ENCODE results near the gene ERN2. TPM values are rescaled to one million over a fixed set of nuclear protein-coding genes. Genes with fewer than 3 reads are reported as not detected.

Gene ERN2
- total RNA-seq, 1 donor from 2014 or later: 1.8 TPM

DNA sequence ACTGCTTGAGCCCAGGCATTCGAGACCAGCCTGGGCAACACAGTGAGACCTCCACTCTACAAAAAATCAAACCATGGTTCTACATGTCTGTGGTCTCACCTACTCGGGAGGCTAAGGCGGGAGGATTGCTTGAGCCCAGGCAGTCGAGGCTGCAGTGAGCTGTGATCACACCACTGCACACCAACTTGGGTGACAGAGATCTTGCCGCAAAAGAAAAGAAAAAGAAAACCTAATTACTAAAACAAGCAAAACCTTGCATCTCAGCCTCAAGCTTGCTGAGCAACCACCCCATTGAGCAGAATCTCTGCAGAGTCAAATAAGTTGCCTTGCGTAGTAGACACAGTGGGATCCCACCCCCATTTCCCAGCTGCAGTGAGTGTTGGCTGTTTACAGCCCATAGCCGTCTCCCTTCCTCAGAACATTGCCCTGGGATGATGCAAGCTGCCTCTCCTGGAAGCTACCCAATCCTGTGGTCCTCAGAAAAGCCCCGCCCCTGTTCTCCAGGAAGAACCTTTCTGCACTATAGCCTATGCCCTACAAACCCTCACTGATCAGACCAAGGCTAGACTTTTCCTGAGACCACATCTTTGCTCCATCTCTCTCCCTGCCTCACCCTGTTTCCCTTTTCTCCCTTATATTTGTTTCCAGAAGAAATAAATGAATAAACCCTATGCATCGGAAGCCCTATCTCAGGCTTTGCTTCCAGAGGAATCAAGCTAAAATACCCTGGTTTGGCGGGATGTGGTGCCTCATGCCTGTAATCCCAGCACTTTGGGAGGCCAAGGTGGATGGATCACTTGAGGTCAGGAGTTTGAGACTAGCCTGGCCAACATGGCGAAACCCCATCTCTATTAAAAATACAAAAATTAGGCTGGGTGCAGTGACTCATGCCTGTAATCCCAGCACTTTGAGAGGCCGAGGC, 16.7 kb upstream of the ERN2 start:
- H2AFZ ChIP-seq (replicated peaks): peak overlapping the region; percentile 72
- Mint-ChIP-seq H3K36me3 (no peaks in the 10 kb centered on the region), H3K9me3 (no peaks in the 10 kb centered on the region), H3K27ac (no peak overlapping the region), H3K4me1 (peaks cover 4% of the 10 kb centered on the region), H3K27me3 (ENCODE audit: insufficient read depth, low read depth) (peaks cover 4% of the 10 kb centered on the region), H3K4me3 (no peak overlapping the region)
- H3K9ac ChIP-seq: no peak overlapping the region
- H3K36me3 ChIP-seq: no peaks in the 10 kb centered on the region
- no peaks in the 10 kb centered on the region for H4K20me1 ChIP-seq (ENCODE audit: low read depth)
- no peak overlapping the region for H3K4me2 ChIP-seq
- no peaks in the 10 kb centered on the region for H3F3A ChIP-seq (ENCODE audit: low read depth)
- no peaks in the 10 kb centered on the region for H3K4me1 ChIP-seq
- DNase-seq (ENCODE audit: low spot score): no peak
- H3K27ac ChIP-seq: no peak overlapping the region
- no peaks in the 10 kb centered on the region for H3K9me3 ChIP-seq (ENCODE audit: low read depth)
- H3K27me3 ChIP-seq: no peaks in the 10 kb centered on the region
- H3K4me3 ChIP-seq: no peak overlapping the region
- TF ChIP-seq EZH2phosphoT487 (IDR thresholded peaks at IDR 0.05) (no peak), EZH2 (IDR thresholded peaks at IDR 0.05) (no peak)
- TF ChIP-seq, protein P1, sequence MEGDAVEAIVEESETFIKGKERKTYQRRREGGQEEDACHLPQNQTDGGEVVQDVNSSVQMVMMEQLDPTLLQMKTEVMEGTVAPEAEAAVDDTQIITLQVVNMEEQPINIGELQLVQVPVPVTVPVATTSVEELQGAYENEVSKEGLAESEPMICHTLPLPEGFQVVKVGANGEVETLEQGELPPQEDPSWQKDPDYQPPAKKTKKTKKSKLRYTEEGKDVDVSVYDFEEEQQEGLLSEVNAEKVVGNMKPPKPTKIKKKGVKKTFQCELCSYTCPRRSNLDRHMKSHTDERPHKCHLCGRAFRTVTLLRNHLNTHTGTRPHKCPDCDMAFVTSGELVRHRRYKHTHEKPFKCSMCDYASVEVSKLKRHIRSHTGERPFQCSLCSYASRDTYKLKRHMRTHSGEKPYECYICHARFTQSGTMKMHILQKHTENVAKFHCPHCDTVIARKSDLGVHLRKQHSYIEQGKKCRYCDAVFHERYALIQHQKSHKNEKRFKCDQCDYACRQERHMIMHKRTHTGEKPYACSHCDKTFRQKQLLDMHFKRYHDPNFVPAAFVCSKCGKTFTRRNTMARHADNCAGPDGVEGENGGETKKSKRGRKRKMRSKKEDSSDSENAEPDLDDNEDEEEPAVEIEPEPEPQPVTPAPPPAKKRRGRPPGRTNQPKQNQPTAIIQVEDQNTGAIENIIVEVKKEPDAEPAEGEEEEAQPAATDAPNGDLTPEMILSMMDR (IDR thresholded peaks at IDR 0.05): no peak
- H3K79me2 ChIP-seq (ENCODE audit: low read depth): no peaks in the 10 kb centered on the region

DNA sequence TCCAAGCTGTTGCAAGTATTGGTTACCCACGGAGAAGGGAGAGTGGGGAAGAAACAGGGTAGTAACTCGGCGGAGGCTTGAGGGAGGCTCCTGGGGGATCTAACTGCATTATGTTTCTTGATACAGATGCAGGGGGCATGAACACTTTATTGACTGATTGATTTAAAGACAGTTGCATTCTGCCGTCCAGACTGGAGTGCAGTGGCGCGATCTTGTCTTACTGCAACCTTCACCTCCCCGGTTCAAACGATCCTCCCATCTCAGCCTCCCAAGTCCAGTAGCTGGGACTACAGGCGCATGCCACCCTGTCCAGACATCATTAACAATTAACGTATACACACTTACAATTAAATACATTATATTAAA, 15.1 kb upstream of the ERN2 start:
- TF ChIP-seq, protein P1 (IDR thresholded peaks at IDR 0.05): no peak
- TF ChIP-seq EZH2 (IDR thresholded peaks at IDR 0.05): no peak
- TF ChIP-seq EZH2phosphoT487 (IDR thresholded peaks at IDR 0.05): no peak
- Mint-ChIP-seq H3K27me3 (ENCODE audit: insufficient read depth, low read depth) (peaks cover 4% of the 10 kb centered on the region), H3K9me3 (peaks cover 3% of the 10 kb centered on the region), H3K4me1 (peaks cover 4% of the 10 kb centered on the region), H3K4me3 (no peak overlapping the region), H3K27ac (peak overlapping the region; percentile 36), H3K36me3 (no peaks in the 10 kb centered on the region)
- DNase-seq (ENCODE audit: low spot score): no peak
- Histone ChIP-seq H3K4me1 (no peaks in the 10 kb centered on the region), H3K27me3 (no peaks in the 10 kb centered on the region), H4K20me1 (ENCODE audit: low read depth) (no peaks in the 10 kb centered on the region), H3K4me3 (no peak overlapping the region), H3F3A (ENCODE audit: low read depth) (no peaks in the 10 kb centered on the region), H2AFZ (replicated peaks) (peak overlapping the region; percentile 60), H3K9ac (no peak overlapping the region), H3K9me3 (ENCODE audit: low read depth) (no peaks in the 10 kb centered on the region), H3K36me3 (no peaks in the 10 kb centered on the region), H3K27ac (no peak overlapping the region), H3K4me2 (no peak overlapping the region), H3K79me2 (ENCODE audit: low read depth) (no peaks in the 10 kb centered on the region)

DNA sequence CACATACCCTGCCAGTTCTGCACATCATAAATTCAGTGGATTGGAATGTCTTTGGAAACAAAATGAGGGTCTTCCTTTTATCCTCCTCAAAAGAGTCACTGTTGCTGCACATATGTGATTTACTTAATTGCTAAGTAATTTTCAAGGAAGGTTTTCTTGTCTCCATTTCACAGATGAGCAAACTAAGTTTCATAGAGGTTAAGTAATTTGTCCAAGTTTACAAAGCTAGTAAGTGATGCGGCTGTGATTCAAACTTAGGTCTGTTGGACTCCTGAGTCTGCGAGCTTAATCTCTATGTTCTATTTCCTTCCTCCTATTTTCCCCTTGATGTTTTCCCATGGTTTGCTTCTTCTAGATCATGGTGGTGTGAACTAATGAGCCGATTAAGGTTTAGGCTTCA, 13.7 kb upstream of the ERN2 start:
- peaks cover 4% of the 10 kb centered on the region for H3K4me1 Mint-ChIP-seq

More for the DNA sequence above, 13.7 kb upstream of the ERN2 start:
- H2AFZ ChIP-seq (replicated peaks): no peak overlapping the region
- Mint-ChIP-seq H3K36me3 (no peaks in the 10 kb centered on the region), H3K27ac (no peak overlapping the region), H3K9me3 (peaks cover 7% of the 10 kb centered on the region), H3K27me3 (ENCODE audit: insufficient read depth, low read depth) (peaks cover 4% of the 10 kb centered on the region), H3K4me3 (no peak overlapping the region)
- H3K9ac ChIP-seq: no peak overlapping the region
- no peak overlapping the region for H3K27ac ChIP-seq
- H3K4me1 ChIP-seq: no peaks in the 10 kb centered on the region
- TF ChIP-seq, protein P1 (IDR thresholded peaks at IDR 0.05): no peak
- no peak for TF ChIP-seq EZH2phosphoT487 (IDR thresholded peaks at IDR 0.05)
- no peak for TF ChIP-seq EZH2 (IDR thresholded peaks at IDR 0.05)
- no peaks in the 10 kb centered on the region for H3F3A ChIP-seq (ENCODE audit: low read depth)
- no peaks in the 10 kb centered on the region for H3K27me3 ChIP-seq
- no peak overlapping the region for H3K4me2 ChIP-seq
- H3K9me3 ChIP-seq (ENCODE audit: low read depth): no peaks in the 10 kb centered on the region
- no peaks in the 10 kb centered on the region for H3K79me2 ChIP-seq (ENCODE audit: low read depth)
- no peak for DNase-seq (ENCODE audit: low spot score)
- H3K36me3 ChIP-seq: no peaks in the 10 kb centered on the region
- no peak overlapping the region for H3K4me3 ChIP-seq
- H4K20me1 ChIP-seq (ENCODE audit: low read depth): no peaks in the 10 kb centered on the region

Measured in neural progenitor cell (in vitro differentiated cells).